Measurements from ENCODE around the gene TMEM248.
A peak's percentile ranks its signal among the peaks of the same experiment; 100 is the strongest.
"Not testable (repeated sequence)": the region's sequence is repeated elsewhere in the genome, so short reads cannot be mapped to it uniquely, and the experiment has no call there.

Gene TMEM248

GRCh38 chr7:66950311-66950710 is 29.3 kb downstream of the TMEM248 start:
- DNase-seq (ENCODE audit: low read depth in 2 of 2), result no peak

GRCh38 chr7:66950763-66951162 is 29.7 kb downstream of the TMEM248 start:
- DNase-seq (ENCODE audit: low read depth in 2 of 2), result no peak

- no peak for DNase-seq (ENCODE audit: low read depth in 2 of 2)
Measured at GRCh38 chr7:66952343-66953043, 31.5 kb downstream of the TMEM248 start.

DNA sequence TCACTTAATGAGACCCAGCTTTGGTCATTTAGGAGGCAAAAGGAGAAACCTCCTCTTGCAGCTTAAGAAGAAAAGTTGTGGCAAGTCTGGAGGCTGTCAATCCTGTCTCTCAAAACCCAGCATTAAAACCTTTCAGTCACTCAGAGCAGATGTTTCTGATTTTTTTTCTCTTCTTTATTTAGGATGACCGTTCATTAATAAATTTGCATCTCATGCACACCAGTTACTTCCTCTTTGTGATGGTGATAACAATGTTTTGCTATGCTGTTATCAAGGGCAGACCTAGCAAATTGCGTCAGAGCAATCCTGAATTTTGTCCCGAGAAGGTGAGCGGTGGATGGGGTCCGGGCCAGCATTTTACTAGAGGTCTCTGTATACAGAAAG is 32.0 kb downstream of the TMEM248 start:
- DNase-seq (ENCODE audit: low read depth in 2 of 2), result no peak

DNA sequence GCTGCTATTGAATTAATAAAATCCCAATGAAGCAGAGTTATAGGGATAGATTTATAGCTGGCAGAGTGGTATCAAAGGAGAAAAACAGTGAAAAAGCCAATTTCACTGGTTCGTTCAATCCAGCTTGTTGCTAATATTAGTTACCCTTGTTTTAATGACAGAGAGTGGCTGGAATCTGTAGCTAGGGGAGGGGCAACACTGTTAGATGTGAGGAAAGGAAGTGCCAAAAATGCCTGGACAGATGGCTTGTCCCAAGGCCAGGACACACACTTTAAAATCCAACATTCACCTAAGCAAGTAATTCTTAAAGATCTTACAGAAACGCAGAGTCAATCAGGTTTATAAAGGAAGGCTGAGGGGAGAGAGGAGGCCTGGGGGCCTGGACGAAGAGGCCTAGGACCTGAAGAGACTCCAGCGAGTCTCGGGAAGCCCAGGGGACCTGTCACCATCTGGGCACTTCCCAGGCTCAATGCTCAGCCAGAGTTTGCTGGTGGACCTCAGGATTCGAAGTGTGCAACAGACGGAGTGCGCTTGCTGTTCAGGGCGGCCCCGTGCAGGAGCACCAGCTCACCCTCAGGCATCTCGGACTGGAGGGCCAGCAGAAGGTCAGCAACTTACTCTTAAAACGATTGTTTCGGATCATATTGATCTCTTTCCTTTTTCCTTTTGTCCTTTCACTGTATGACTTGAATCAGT is 36.7 kb downstream of the TMEM248 start:
- DNase-seq (ENCODE audit: low read depth in 2 of 2), result no peak

- DNase-seq (ENCODE audit: low read depth in 2 of 2), result no peak
Measured at GRCh38 chr7:66958538-66959350, 37.7 kb downstream of the TMEM248 start.

DNA sequence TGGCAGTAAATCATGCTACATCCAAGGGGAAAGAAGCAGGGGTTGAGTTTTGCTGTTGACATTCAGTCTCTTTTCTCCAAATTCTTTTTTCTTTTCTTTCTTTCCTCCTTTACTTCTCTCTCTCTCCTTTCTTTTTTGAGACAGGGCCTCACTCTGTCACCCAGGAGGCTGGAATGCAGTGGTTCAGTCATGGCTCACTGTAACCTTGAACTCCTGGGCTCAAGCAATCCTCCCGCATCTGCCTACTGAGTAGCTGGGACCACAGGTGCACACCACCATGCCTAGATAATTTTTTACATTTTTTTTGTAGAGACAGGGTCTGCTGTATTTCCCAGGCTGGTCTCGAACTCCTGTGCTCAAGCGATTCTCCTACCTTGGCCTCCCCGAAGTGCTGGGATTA is 39.2 kb downstream of the TMEM248 start:
- DNase-seq (ENCODE audit: low read depth in 2 of 2), result no peak

- no peak for DNase-seq (ENCODE audit: low read depth in 2 of 2)
Measured at GRCh38 chr7:66961096-66961495, 40.1 kb downstream of the TMEM248 start.

- no peak for DNase-seq (ENCODE audit: low read depth in 2 of 2)
Measured at GRCh38 chr7:66964411-66964810, 43.4 kb downstream of the TMEM248 start.

DNA sequence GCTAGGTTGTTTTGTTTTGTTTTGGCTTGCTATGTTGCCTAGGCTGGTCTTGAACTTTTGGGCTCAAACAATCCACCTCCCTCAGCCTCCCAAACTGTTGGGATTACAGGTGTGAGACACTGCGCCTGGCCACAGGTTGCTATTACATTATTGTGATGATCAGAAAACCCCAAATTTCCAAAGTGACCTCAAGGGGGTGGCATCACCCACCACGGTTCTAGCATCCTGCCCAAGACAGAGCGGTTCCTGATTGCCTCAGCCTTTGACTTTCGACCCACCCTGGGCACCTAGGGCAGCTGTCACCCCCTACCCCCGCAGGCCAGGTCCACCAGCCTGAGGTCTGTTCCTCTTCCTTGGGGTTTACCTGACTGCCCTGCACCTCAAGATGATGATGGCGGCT is 46.0 kb downstream of the TMEM248 start:
- no peak for DNase-seq (ENCODE audit: low read depth in 2 of 2)

DNA sequence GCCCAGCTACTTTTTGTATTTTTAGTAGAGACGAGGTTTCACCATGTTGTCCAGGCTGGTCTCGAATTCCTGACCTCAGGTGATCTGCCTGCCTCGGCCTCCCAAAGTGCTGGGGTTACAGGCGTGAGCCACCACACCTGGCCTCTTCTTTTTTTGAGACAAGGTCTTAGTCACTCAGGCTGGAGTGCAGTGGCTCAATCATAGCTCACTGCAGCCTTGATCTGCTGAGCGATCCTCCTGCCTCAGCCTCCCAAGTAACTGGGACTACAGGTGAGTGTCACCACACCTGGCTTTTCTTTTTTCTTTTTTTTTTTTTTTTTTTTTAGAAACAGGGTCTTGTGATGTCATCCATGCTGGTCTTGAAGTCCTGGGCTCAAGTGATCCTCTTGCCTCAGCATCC is 48.0 kb downstream of the TMEM248 start:
- not testable (repeated sequence) for DNase-seq (ENCODE audit: low read depth in 2 of 2)

GRCh38 chr7:66970310-66970709 is 49.3 kb downstream of the TMEM248 start:
- no peak for DNase-seq (ENCODE audit: low read depth in 2 of 2)

GRCh38 chr7:66974986-66975590 is 54.1 kb downstream of the TMEM248 start:
- DNase-seq (ENCODE audit: low read depth in 2 of 2), result no peak

DNA sequence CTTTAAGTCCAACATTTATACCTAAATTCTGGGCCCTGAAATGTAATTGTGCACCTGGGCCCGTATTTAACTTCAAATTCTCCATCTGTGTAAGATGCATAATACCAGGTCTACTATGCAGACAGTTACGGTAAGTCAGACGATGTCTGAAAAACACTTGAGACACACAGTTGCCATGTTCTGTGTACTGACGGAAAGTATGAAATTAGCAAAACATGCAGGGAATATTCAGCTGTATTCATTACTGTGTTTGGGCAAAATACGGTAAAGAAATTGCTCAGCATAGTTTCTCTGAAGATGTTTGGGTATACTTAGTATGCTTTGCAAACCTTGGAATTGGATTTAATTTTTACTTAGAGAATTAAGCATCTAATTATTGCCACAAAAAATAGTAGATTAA is 57.3 kb downstream of the TMEM248 start:
- not testable (repeated sequence) for DNase-seq (ENCODE audit: low read depth in 2 of 2)

DNA sequence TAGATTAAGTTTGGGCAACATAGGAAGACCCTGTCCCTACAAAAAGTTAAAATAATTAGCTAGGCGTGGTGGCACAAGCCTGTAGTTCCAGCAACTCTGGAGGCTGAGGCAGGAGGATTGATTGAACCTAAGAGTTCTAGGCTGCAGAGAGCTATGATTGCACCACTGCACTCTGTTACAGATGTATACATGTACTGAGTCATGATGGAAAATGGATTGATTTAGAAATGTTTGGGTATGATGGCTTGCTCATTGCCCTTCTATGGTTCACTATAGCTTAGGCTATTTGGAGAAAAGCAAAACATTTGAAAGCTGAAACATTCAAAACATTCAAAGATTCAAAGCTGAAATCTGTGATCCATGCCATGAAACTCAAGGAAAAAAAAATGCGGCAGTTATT is 58.0 kb downstream of the TMEM248 start:
- DNase-seq (ENCODE audit: low read depth in 2 of 2), result not testable (repeated sequence)

- not testable (repeated sequence) for DNase-seq (ENCODE audit: low read depth in 2 of 2)
Measured at GRCh38 chr7:66980336-66980735, 59.3 kb downstream of the TMEM248 start.

DNA sequence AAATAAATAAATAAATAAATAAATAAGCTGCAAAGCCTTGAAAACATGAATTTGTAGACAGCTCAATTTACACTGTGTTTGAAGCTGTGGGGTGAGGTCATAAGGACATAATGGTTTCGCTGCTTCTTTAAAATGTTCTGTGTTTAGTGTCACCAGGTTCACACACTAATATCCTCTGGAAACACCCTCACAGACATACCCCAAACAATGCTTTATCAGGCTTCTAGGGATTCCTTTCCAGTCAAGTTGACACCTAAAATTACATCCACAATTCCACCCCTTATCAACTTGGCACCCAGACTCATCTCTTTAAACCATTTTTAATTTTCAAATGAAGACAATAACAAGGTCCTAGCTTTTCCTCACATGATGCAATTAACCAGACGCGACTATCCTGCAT is 68.5 kb downstream of the TMEM248 start:
- DNase-seq (ENCODE audit: low read depth in 2 of 2), result not testable (repeated sequence)

DNA sequence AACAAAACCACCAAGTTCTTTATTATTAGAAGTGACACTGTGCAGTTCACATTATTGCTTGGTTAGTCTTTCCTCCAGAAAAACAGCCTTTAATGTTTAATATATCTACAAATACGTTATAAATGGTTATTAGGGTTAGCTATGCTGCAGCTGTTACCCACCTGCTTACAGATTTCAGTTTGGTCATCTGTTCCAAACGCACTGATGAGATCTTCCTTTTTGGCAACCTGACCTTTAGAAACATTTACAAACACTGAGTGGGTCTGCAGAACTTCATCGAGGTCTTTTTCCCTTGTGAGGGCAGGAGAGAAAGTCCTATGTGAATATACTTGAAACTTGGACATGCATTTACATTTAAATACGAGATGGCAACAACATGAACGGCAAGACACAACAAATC is 73.0 kb downstream of the TMEM248 start:
- DNase-seq (ENCODE audit: low read depth in 2 of 2), result not testable (repeated sequence)

GRCh38 chr7:66994691-66995049 is 73.6 kb downstream of the TMEM248 start:
- peak; percentile 10 to 35 for DNase-seq (ENCODE audit: low read depth in 2 of 2)

DNA sequence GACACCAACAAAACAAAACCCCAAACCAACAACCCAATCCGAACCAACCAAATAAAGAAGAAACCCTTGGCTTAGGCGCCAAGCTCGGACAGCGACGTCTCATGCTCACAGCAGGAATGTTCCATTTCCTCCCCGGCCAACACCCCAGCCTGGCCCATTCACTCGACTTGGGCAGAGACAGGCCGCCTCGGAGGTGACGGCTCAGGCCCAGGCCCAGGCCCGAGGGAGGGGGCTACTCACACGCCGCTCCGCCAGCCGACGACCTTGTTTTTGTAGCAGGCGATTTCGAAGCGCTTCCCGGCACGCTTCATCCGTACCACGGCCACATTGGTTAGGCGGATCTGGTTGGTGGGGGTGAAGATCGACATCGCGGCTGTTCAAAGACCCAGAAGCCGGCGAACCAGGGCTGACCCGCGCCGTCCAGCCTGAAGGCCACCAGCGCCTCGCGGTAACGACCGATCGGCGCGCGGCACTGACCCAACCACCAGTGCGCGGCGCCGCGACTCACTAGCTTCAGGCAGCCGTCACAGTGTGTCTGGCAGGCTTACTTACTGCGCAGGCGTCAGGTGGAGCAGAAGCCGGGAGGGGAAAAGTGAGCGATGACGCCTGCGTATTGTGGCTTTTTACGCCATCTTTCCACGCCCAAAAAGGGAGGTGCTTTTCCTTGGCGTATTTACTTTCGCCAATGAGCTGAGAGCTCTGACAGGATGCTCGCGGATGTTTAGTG is 74.2 kb downstream of the TMEM248 start, which contains the start of gene SBDS:
Gene SBDS (minus strand): TSS at position 537 of the 727 bp plus-strand sequence. CDS start 169 bp downstream, at position 368.
- peak; percentile 80 to 92 for DNase-seq (ENCODE audit: low read depth in 2 of 2)

GRCh38 chr7:66996444-66997191 is 75.6 kb downstream of the TMEM248 start, which contains the start of gene TYW1:
Gene TYW1, plus strand, starts transcription at chr7:66996833. Its CDS starts 146 bp downstream, at chr7:66996979.
- peak; percentile 92 to 97 for DNase-seq (ENCODE audit: low read depth in 2 of 2)
